SK-N-SH treated with all-trans-retinoic acid at 6 μM for 48 hours (cell line): ENCODE measurements around the gene TMEM163.

Experiments used
- CSDC2 ChIP-seq: fragments of 250-450 bp; sonication (Bioruptor Pico); IDR thresholded peaks from 2 replicates; pipeline ENCODE4 v1.5.0; 2020; ENCODE audit warnings: mild to moderate bottlenecking, moderate library complexity
- PATZ1 ChIP-seq: fragments of 250-450 bp; sonication (Bioruptor Pico); IDR thresholded peaks from 2 replicates; pipeline ENCODE4 v1.8.0; 2020; ENCODE audit warnings: mild to moderate bottlenecking, moderate library complexity, borderline replicate concordance
- PPARA ChIP-seq: fragments of 250-450 bp; sonication (Bioruptor Pico); IDR thresholded peaks from 2 replicates; pipeline ENCODE4 v1.5.0; 2020; ENCODE audit warnings: mild to moderate bottlenecking, borderline replicate concordance
- RARB ChIP-seq: fragments of 250-450 bp; sonication (Bioruptor Pico); IDR thresholded peaks from 2 replicates; pipeline ENCODE4 v1.8.0; 2021; ENCODE audit warnings: mild to moderate bottlenecking, moderate library complexity
- TCF4 ChIP-seq: fragments of 250-450 bp; sonication (Bioruptor Pico); IDR thresholded peaks from 2 replicates; pipeline ENCODE4 v1.8.0; 2021; ENCODE audit warnings: mild to moderate bottlenecking, moderate library complexity, borderline replicate concordance
- TOX ChIP-seq: fragments of 250-450 bp; sonication (Bioruptor Pico); IDR thresholded peaks from 2 replicates; pipeline ENCODE4 v1.8.0; 2021; ENCODE audit warnings: mild to moderate bottlenecking, moderate library complexity, borderline replicate concordance
- ZNF565 ChIP-seq: fragments of 450-650 bp; formaldehyde crosslinking; conservative IDR thresholded peaks from 2 replicates; pipeline ENCODE4 v1.5.0; 2020; ENCODE audit warnings: low read depth, mild to moderate bottlenecking, moderate library complexity
- ZNF8 ChIP-seq: fragments of 450-650 bp; formaldehyde crosslinking; IDR thresholded peaks from 2 replicates; pipeline ENCODE4 v1.5.0; 2020; ENCODE audit warnings: mild to moderate bottlenecking, moderate library complexity

DNA sequence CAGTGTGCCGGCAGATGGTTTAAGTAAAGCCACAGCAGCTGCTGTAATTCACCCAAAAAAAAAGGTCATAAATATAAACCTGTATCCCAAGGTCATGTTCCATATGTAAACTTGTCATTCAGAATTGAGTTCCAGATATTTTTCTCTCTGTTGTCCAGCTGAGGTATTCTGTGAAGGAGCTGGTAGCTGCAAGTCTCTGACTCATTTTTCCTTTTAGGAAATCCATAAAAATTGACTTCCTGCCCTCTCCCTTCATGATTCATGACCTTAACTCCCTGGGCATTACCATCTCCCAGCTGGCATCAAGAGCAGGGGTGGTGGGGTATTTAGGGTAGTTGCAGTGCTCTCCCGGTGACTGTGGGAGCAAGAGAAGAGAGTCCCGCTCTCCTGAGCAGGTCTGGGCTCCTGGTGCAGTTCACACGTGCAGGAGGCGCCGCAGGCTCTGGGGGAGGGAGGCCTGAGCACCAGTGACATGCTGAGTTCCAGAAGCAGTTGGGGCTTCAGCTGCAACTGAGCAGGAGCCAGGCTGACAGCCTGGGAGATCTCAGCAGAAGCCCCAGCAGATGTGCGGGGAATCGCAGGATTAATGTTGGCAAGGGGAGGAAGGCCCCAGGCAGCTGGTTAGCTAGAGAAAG, 272.3 kb downstream of the TMEM163 start:
- no peak for TF ChIP-seq TOX (CRISPR knock-in tag)
- no peak for TF ChIP-seq PATZ1 (CRISPR knock-in tag)
- no peak for TF ChIP-seq CSDC2 (CRISPR knock-in tag)
- no peak for TF ChIP-seq RARB
- no peak for TF ChIP-seq PPARA (CRISPR knock-in tag)
- TF ChIP-seq TCF4 (CRISPR knock-in tag), result no peak
- TF ChIP-seq ZNF565 (CRISPR knock-in tag), result no peak
- TF ChIP-seq ZNF8 (CRISPR knock-in tag), result no peak
